ENCODE measurements around the gene KCNK6.

Gene KCNK6

GRCh38 chr19:38277549-38277948, 42.1 kb upstream of the KCNK6 start:
- no peak for DNase-seq (ENCODE audit: extremely low read depth, insufficient read length)
- no peaks in the 10 kb centered on the region for H3K36me3 ChIP-seq (ENCODE audit: control insufficient read depth, insufficient read depth, low read length)
- TF ChIP-seq, protein P1, sequence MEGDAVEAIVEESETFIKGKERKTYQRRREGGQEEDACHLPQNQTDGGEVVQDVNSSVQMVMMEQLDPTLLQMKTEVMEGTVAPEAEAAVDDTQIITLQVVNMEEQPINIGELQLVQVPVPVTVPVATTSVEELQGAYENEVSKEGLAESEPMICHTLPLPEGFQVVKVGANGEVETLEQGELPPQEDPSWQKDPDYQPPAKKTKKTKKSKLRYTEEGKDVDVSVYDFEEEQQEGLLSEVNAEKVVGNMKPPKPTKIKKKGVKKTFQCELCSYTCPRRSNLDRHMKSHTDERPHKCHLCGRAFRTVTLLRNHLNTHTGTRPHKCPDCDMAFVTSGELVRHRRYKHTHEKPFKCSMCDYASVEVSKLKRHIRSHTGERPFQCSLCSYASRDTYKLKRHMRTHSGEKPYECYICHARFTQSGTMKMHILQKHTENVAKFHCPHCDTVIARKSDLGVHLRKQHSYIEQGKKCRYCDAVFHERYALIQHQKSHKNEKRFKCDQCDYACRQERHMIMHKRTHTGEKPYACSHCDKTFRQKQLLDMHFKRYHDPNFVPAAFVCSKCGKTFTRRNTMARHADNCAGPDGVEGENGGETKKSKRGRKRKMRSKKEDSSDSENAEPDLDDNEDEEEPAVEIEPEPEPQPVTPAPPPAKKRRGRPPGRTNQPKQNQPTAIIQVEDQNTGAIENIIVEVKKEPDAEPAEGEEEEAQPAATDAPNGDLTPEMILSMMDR (IDR thresholded peaks at IDR 0.05; ENCODE audit: insufficient read depth, low read length, poor library complexity, severe bottlenecking) = no peak
- H3K4me3 ChIP-seq (replicated peaks; ENCODE audit: low read depth, low read length) = no peak overlapping the region
- no peaks in the 10 kb centered on the region for H3K27me3 ChIP-seq (replicated peaks; ENCODE audit: control insufficient read depth, insufficient read depth, low read length)

GRCh38 chr19:38277969-38278680, 41.5 kb upstream of the KCNK6 start:
- no peak overlapping the region for H3K4me3 ChIP-seq (replicated peaks; ENCODE audit: low read depth, low read length)
- DNase-seq (ENCODE audit: extremely low read depth, insufficient read length) = no peak
- no peaks in the 10 kb centered on the region for H3K36me3 ChIP-seq (ENCODE audit: control insufficient read depth, insufficient read depth, low read length)
- TF ChIP-seq, protein P1 (IDR thresholded peaks at IDR 0.05; ENCODE audit: insufficient read depth, low read length, poor library complexity, severe bottlenecking) = no peak
- no peaks in the 10 kb centered on the region for H3K27me3 ChIP-seq (replicated peaks; ENCODE audit: control insufficient read depth, insufficient read depth, low read length)

- Histone ChIP-seq H3K36me3 (ENCODE audit: control insufficient read depth, insufficient read depth, low read length) (no peaks in the 10 kb centered on the region), H3K4me3 (replicated peaks; ENCODE audit: low read depth, low read length) (no peak overlapping the region), H3K27me3 (replicated peaks; ENCODE audit: control insufficient read depth, insufficient read depth, low read length) (no peaks in the 10 kb centered on the region)
- TF ChIP-seq, protein P1 (IDR thresholded peaks at IDR 0.05; ENCODE audit: insufficient read depth, low read length, poor library complexity, severe bottlenecking) = no peak
- DNase-seq (ENCODE audit: extremely low read depth, insufficient read length) = no peak
These were observed 40.9 kb upstream of the KCNK6 start for GRCh38 chr19:38278751-38279150.

DNA sequence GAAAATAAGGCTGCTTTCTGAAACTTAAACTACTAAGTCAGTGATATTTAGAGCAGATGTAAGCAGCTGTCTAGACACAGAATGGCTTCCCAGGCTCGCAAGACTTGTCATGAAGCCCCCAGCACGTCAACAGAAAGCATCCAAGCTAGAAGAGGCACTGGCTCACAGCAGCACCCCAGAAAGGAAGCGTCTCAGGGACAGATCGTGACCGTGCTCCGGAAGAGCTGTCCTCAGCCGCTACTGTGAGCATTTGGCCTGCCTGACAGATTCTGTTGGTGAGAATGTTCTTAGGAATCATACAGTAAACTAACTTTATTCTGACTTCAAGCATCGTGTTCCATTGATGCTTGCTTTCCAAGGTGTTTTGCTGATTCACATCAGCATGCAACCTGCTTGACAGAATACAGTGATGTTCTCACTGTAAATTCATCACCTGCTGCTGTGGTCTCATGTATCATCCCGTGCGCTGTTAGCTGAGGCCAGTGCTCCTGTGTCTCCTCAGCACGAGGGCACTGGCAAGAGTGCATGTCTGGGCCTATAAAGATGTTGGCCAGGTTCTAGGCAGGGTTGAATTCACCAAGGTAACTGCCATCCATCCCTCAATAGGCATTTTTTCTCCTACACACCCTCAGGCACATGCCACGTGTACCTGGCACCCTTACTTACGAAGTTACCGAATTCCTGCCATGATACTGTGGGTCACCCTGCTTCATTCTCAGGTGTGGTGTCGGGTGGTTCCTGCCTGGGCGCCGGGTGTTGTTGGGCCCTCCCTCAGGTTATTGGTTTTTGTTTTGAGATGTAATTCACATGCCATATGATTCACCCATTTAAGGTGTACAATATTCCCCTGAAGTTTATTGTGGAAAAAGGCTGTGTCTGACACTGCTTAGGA, 39.4 kb upstream of the KCNK6 start:
- Histone ChIP-seq H3K36me3 (ENCODE audit: control insufficient read depth, insufficient read depth, low read length) (no peaks in the 10 kb centered on the region), H3K4me3 (replicated peaks; ENCODE audit: low read depth, low read length) (no peak overlapping the region), H3K27me3 (replicated peaks; ENCODE audit: control insufficient read depth, insufficient read depth, low read length) (no peaks in the 10 kb centered on the region)
- TF ChIP-seq, protein P1 (IDR thresholded peaks at IDR 0.05; ENCODE audit: insufficient read depth, low read length, poor library complexity, severe bottlenecking) = no peak
- no peak for DNase-seq (ENCODE audit: extremely low read depth, insufficient read length)

- H3K36me3 ChIP-seq (ENCODE audit: control insufficient read depth, insufficient read depth, low read length) = no peaks in the 10 kb centered on the region
- DNase-seq (ENCODE audit: extremely low read depth, insufficient read length) = no peak
- TF ChIP-seq, protein P1 (IDR thresholded peaks at IDR 0.05; ENCODE audit: insufficient read depth, low read length, poor library complexity, severe bottlenecking) = no peak
- H3K27me3 ChIP-seq (replicated peaks; ENCODE audit: control insufficient read depth, insufficient read depth, low read length) = no peaks in the 10 kb centered on the region
- no peak overlapping the region for H3K4me3 ChIP-seq (replicated peaks; ENCODE audit: low read depth, low read length)
These were observed 37.7 kb upstream of the KCNK6 start for GRCh38 chr19:38281811-38282566.

All from GM06990 (cell line).